H1 (cell line): ENCODE data around the gene PAN2. TPM values are rescaled to one million over a fixed set of nuclear protein-coding genes. Genes with fewer than 3 reads are reported as not detected.

ENCODE experiments used
- CTCF ChIA-PET: fragments of 300-600 bp; sonication (Branson Sonifier 250); formaldehyde crosslinking; loops from one replicate; lab custom pipeline; 2021; ENCODE audit not compliant: partially characterized antibody; lab: Charles Lee
- POLR2A ChIA-PET: fragments of 300-600 bp; sonication (Branson Sonifier 250); formaldehyde crosslinking; loops from one replicate; lab custom pipeline; 2021; ENCODE audit warnings: inconsistent platforms; ENCODE audit not compliant: partially characterized antibody; lab: Charles Lee
- DNase-seq, 2 experiments: peaks; one replicate each; pipeline versions ENCODE4 v3.0.0 to v3.0.0-alpha.2; 2010 to 2022; ENCODE audit warnings: low spot score in 2 of 2, low read depth in 1 of 2, mixed read lengths in 1 of 2
- FAIRE-seq: peaks from 2 replicates; lab custom pipeline; 2011; peaks lifted over from hg19 to GRCh38; lab: Jason Lieb, UNC
- H2AFZ ChIP-seq: 2 replicates; pipeline ENCODE4 v1.8.1; 2012; ENCODE audit warnings: low read length, inconsistent platforms
- H2AK5ac ChIP-seq: 2 replicates; pipeline ENCODE4 v1.6.1; 2013; ENCODE audit warnings: low read depth, low read length
- H2BK120ac ChIP-seq: replicated peaks from 2 replicates; pipeline ENCODE3; 2013; ENCODE audit warnings: low read depth, low read length, inconsistent platforms
- H2BK12ac ChIP-seq: 2 replicates; pipeline ENCODE4 v1.6.1; 2013; ENCODE audit warnings: low read depth, low read length
- H2BK15ac ChIP-seq: 2 replicates; pipeline ENCODE4 v1.6.1; 2013; ENCODE audit warnings: low read length
- H2BK20ac ChIP-seq: 2 replicates; pipeline ENCODE4 v1.6.1; 2013; ENCODE audit warnings: low read length
- H2BK5ac ChIP-seq: 2 replicates; pipeline ENCODE4 v1.6.1; 2013; ENCODE audit warnings: low read depth, low read length
- H3K14ac ChIP-seq: 2 replicates; pipeline ENCODE4 v1.6.1; 2013; ENCODE audit warnings: inconsistent platforms; ENCODE audit not compliant: insufficient read length
- H3K18ac ChIP-seq: 2 replicates; pipeline ENCODE4 v1.6.1; 2013; ENCODE audit warnings: low read length; ENCODE audit errors: extremely low read depth
- H3K23ac ChIP-seq: 2 replicates; pipeline ENCODE4 v1.6.1; 2013; ENCODE audit warnings: inconsistent platforms; ENCODE audit not compliant: insufficient read length
- H3K23me2 ChIP-seq: 2 replicates; pipeline ENCODE4 v1.6.1; 2013; ENCODE audit warnings: low read depth, low read length
- H3K27ac ChIP-seq: 2 replicates; pipeline ENCODE4 v1.6.1; 2011; ENCODE audit warnings: low read depth, low read length, inconsistent platforms
- H3K27me3 ChIP-seq, 4 experiments: replicated peaks in 1 of 4; 1 replicate in 1 of 4; 2 replicates in 3 of 4; pipeline versions ENCODE4 v1.6.1 to v1.8.1; 2011 to 2013; ENCODE audit warnings: low read length in 3 of 4, mild to moderate bottlenecking in 3 of 4, inconsistent platforms in 2 of 4, mixed read lengths in 2 of 4, moderate library complexity in 1 of 4; ENCODE audit not compliant: control insufficient read depth in 3 of 4, insufficient read depth in 3 of 4; ENCODE audit errors: extremely low read depth in 1 of 4
- H3K36me3 ChIP-seq, 4 experiments: 2 replicates each; pipeline versions ENCODE4 v1.6.1 to v1.8.1; 2011 to 2013; ENCODE audit warnings: mild to moderate bottlenecking in 4 of 4, low read length in 3 of 4, moderate library complexity in 2 of 4, control low read depth in 1 of 4, inconsistent platforms in 1 of 4; ENCODE audit not compliant: insufficient read depth in 4 of 4, control insufficient read depth in 2 of 4
- H3K4ac ChIP-seq: replicated peaks from 2 replicates; pipeline ENCODE3; 2013; ENCODE audit warnings: low read length, low read depth, mixed read lengths, inconsistent platforms; ENCODE audit not compliant: insufficient read length
- H3K4me1 ChIP-seq, 4 experiments: replicated peaks in 1 of 4; 1 replicate in 1 of 4; 2 replicates in 3 of 4; pipeline versions ENCODE4 v1.6.1 to v1.8.1; 2011 to 2013; ENCODE audit warnings: low read length in 3 of 4, inconsistent platforms in 2 of 4, mixed read lengths in 1 of 4; ENCODE audit not compliant: insufficient read depth in 4 of 4, control insufficient read depth in 3 of 4
- H3K4me2 ChIP-seq, 2 experiments: 2 replicates each; pipeline versions ENCODE4 v1.6.1 to v1.8.1; 2011 to 2013; ENCODE audit warnings: low read depth in 2 of 2, low read length in 2 of 2, control low read depth in 1 of 2, inconsistent platforms in 1 of 2, mild to moderate bottlenecking in 1 of 2; ENCODE audit not compliant: insufficient read depth in 1 of 2
- H3K4me3 ChIP-seq, 4 experiments: fragments of 200-600, 300-600 bp in 1 of 4; sonication (generic), shearing (Covaris generic), sonication (Bioruptor Twin) in 1 of 4; 2 replicates each; pipeline versions ENCODE4 v1.5.1 to v1.8.1; 2011 to 2016; ENCODE audit warnings: low read length in 4 of 4, low read depth in 3 of 4, control low read depth in 2 of 4, inconsistent platforms in 2 of 4, mild to moderate bottlenecking in 2 of 4, mixed read lengths in 1 of 4, moderate library complexity in 1 of 4; ENCODE audit not compliant: insufficient read depth in 2 of 4; ENCODE audit errors: extremely low read depth in 1 of 4
- H3K56ac ChIP-seq: replicated peaks from 2 replicates; pipeline ENCODE3; 2013; ENCODE audit warnings: low read depth, mild to moderate bottlenecking, mixed read lengths, low read length, inconsistent platforms; ENCODE audit not compliant: insufficient read length
- H3K79me1 ChIP-seq: 2 replicates; pipeline ENCODE4 v1.6.1; 2013; ENCODE audit warnings: low read depth, low read length, control low read depth
- H3K79me2 ChIP-seq, 2 experiments: 2 replicates each; pipeline versions ENCODE4 v1.6.1 to v1.8.1; 2012 to 2013; ENCODE audit warnings: low read length in 2 of 2, mild to moderate bottlenecking in 2 of 2, inconsistent platforms in 1 of 2; ENCODE audit not compliant: insufficient read depth in 2 of 2, control insufficient read depth in 1 of 2
- H3K9ac ChIP-seq, 4 experiments: replicated peaks in 1 of 4; 1 replicate in 1 of 4; 2 replicates in 3 of 4; pipeline versions ENCODE4 v1.6.1 to v1.8.1; 2011 to 2013; ENCODE audit warnings: low read depth in 3 of 4, low read length in 3 of 4, control low read depth in 2 of 4, mild to moderate bottlenecking in 2 of 4, moderate library complexity in 2 of 4, inconsistent platforms in 1 of 4; ENCODE audit errors: extremely low read depth in 1 of 4
- H3K9me3 ChIP-seq, 2 experiments: 2 replicates each; pipeline versions ENCODE4 v1.6.1 to v1.8.1; 2012 to 2013; ENCODE audit warnings: mild to moderate bottlenecking in 2 of 2, moderate library complexity in 2 of 2, control low read depth in 1 of 2, inconsistent platforms in 1 of 2, low read depth in 1 of 2, low read length in 1 of 2, mixed read lengths in 1 of 2; ENCODE audit not compliant: insufficient read depth in 2 of 2
- H4K20me1 ChIP-seq, 2 experiments: replicated peaks in 1 of 2; 2 replicates each; pipeline versions ENCODE3 to v1.8.1; 2011 to 2013; ENCODE audit warnings: inconsistent platforms in 2 of 2, low read length in 2 of 2, mild to moderate bottlenecking in 1 of 2; ENCODE audit not compliant: insufficient read depth in 2 of 2, control insufficient read depth in 1 of 2
- H4K5ac ChIP-seq: 2 replicates; pipeline ENCODE4 v1.6.1; 2013; ENCODE audit warnings: low read length, low read depth, mixed read lengths, inconsistent platforms; ENCODE audit not compliant: insufficient read length
- H4K8ac ChIP-seq: 2 replicates; pipeline ENCODE4 v1.8.0; 2013; ENCODE audit warnings: mild to moderate bottlenecking, moderate library complexity, low read length, inconsistent platforms; ENCODE audit not compliant: insufficient read depth; ENCODE audit errors: extremely low read depth
- H4K91ac ChIP-seq: replicated peaks from 2 replicates; pipeline ENCODE3; 2013; ENCODE audit warnings: low read length, mixed read lengths, inconsistent platforms; ENCODE audit not compliant: insufficient read length
- CBX5 ChIP-seq: fragments of 300-800, 300-1000 bp; sonication (generic); IDR thresholded peaks from 2 replicates; pipeline ENCODE4 v1.7.1; 2016; ENCODE audit warnings: antibody characterized with exemption, low read length, low read depth
- EGR1 ChIP-seq: IDR thresholded peaks from 2 replicates; pipeline ENCODE4 v1.6.1; 2011; ENCODE audit warnings: low read depth, low read length, borderline replicate concordance
- EZH2 ChIP-seq: fragments of 200-600 bp; sonication (generic); IDR thresholded peaks from 2 replicates; pipeline ENCODE4 v1.7.1; 2012; ENCODE audit warnings: low read depth, mild to moderate bottlenecking, moderate library complexity, low read length, inconsistent platforms; ENCODE audit not compliant: severe bottlenecking
- JUN ChIP-seq: IDR thresholded peaks from 2 replicates; pipeline ENCODE4 v1.6.1; 2011; ENCODE audit warnings: low read depth, mild to moderate bottlenecking, improper control_type of control experiment, low read length
- NANOG ChIP-seq: IDR thresholded peaks from 2 replicates; pipeline ENCODE4 v1.6.1; 2011; ENCODE audit warnings: low read length, low read depth, mild to moderate bottlenecking, inconsistent platforms; ENCODE audit not compliant: insufficient read depth, poor library complexity, severe bottlenecking
- NRF1 ChIP-seq: IDR thresholded peaks from 2 replicates; pipeline ENCODE4 v1.6.1; 2011; ENCODE audit warnings: mild to moderate bottlenecking, low read depth, low read length, improper control_type of control experiment
- RBBP5 ChIP-seq: IDR thresholded peaks from 2 replicates; pipeline ENCODE4 v1.7.1; 2012; ENCODE audit warnings: low read depth, mild to moderate bottlenecking, inconsistent platforms, low read length, moderate library complexity, borderline replicate concordance
- RFX5 ChIP-seq: IDR thresholded peaks from 2 replicates; pipeline ENCODE4 v1.6.1; 2011; ENCODE audit warnings: low read depth, low read length, improper control_type of control experiment, borderline replicate concordance
- SP2 ChIP-seq: IDR thresholded peaks from 2 replicates; pipeline ENCODE4 v1.6.1; 2012; ENCODE audit warnings: mild to moderate bottlenecking, low read length, inconsistent platforms
- SUZ12 ChIP-seq: fragments of 200-600 bp; sonication (generic); IDR thresholded peaks from 2 replicates; pipeline ENCODE4 v1.6.1; 2012; ENCODE audit warnings: mild to moderate bottlenecking, inconsistent platforms, low read length, moderate library complexity, mixed read lengths
- ZNF274 ChIP-seq: IDR thresholded peaks from 2 replicates; pipeline ENCODE4 v1.7.0; 2012; ENCODE audit warnings: low read length, borderline replicate concordance; ENCODE audit errors: extremely low read depth
- WGBS, 2 experiments: shearing (Covaris generic) in 1 of 2; methylation state at CpG; one replicate each; pipeline versions ENCODE4 v1.1.6 to v1.1.7; 2013 to 2015; ENCODE audit warnings: low lambda C conversion rate in 2 of 2, mixed read lengths in 2 of 2, inconsistent platforms in 1 of 2, low coverage in 1 of 2, missing lambda C conversion rate in 1 of 2; ENCODE audit not compliant: insufficient replicate concordance in 2 of 2, insufficient coverage in 1 of 2, insufficient read length in 1 of 2; ENCODE audit errors: extremely low coverage in 1 of 2, missing lambda C conversion rate in 1 of 2; 5-methylcytosine and 5-hydroxymethylcytosine counted together
- polyA plus RNA-seq, 7 experiments: library from polyadenylated mRNA; depleted of rRNA in 3 of 7; stranded (reverse) in 5 of 7; unstranded in 2 of 7; fragments of >200 nt in 5 of 7; fragments of 200-250 nt in 2 of 7; gene quantifications; 1 replicate in 5 of 7; 2 replicates in 1 of 7; 4 replicates in 1 of 7; pipeline versions ENCODE4 v1.2.1 to v1.2.3, GENCODE V29; 2011 to 2013; ENCODE audit warnings: missing spikeins in 2 of 7, mixed read lengths in 2 of 7
- total RNA-seq: library from RNA; stranded (reverse); fragmentation: NEBNext Ultra II Directional; extraction: Animal tissue kit (Norgen Biotek cat#: 25700); gene quantifications from 2 replicates; pipeline ENCODE4 v1.2.1, GENCODE V29; 2021

PAN2 gene
- total and polyA plus RNA-seq, 2 of the 8 experiments (the other 6 are each of a cell fraction or from before 2014, with no cell fraction given) = 29.6 to 36.7 TPM

GRCh38 chr12:56274299-56274698 is 59.5 kb downstream of the PAN2 start:
- H3K56ac ChIP-seq = no peak overlapping the region
- no peaks in the 10 kb centered on the region for H3K4me1 ChIP-seq
- POLR2A ChIA-PET = interaction anchor here (0.8 kb wide), 1 partner anchor 13 kb away, joined by 3 read pairs; no protein-coding TSS in a partner anchor
- H3K4me3 ChIP-seq = no peak overlapping the region
- no peak overlapping the region for H2BK120ac ChIP-seq
- no peaks in the 10 kb centered on the region for H3K79me2 ChIP-seq
- H4K91ac ChIP-seq = no peak overlapping the region
- no peak overlapping the region for H2BK15ac ChIP-seq
- peaks cover 15 to 66% (median 47%) of the 10 kb centered on the region in 4 experiments; a peak in 7 of 8 replicates for H3K36me3 ChIP-seq
- WGBS, 2 experiments = 97% methylated on average over 2 of the region's 2 CpGs; no CpG with 5 or more reads in 1 of the 2 experiments
- no peak overlapping the region for H4K5ac ChIP-seq
- H2BK5ac ChIP-seq = no peak overlapping the region
- H3K4ac ChIP-seq = no peak overlapping the region
- H3K27ac ChIP-seq = no peak overlapping the region
- H3K23me2 ChIP-seq = no peaks in the 10 kb centered on the region
- no peak overlapping the region for H3K9ac ChIP-seq
- H2AFZ ChIP-seq = no peak overlapping the region
- H2BK12ac ChIP-seq = no peak overlapping the region
- no peak overlapping the region for H3K14ac ChIP-seq
- H3K18ac ChIP-seq = no peak overlapping the region
- no peaks in the 10 kb centered on the region for H3K9me3 ChIP-seq
- H3K27me3 ChIP-seq = no peaks in the 10 kb centered on the region
- CTCF ChIA-PET = interaction anchor here (1.8 kb wide), 1 partner anchor 7 kb away, joined by 6 read pairs; the partner anchor contains the start of gene COQ10A
- no peak overlapping the region for H3K4me2 ChIP-seq
- no peaks in the 10 kb centered on the region for H4K20me1 ChIP-seq
- TF ChIP-seq ZNF274 (no peak), EZH2 (no peak), JUN (no peak), SUZ12 (no peak), NRF1 (no peak), RBBP5 (no peak), EGR1 (no peak), SP2 (no peak), NANOG (no peak), RFX5 (no peak), CBX5 (no peak)
- TF ChIP-seq, all 59 proteins: peak for 0
- H2BK20ac ChIP-seq = no peak overlapping the region
- H3K23ac ChIP-seq = no peak overlapping the region
- no peak overlapping the region for H2AK5ac ChIP-seq
- FAIRE-seq (no peak), DNase-seq (no peak)
- no peaks in the 10 kb centered on the region for H3K79me1 ChIP-seq
- no peak overlapping the region for H4K8ac ChIP-seq
